K562 (cell line): ENCODE data around the gene CD4. TPM values are rescaled to one million over a fixed set of nuclear protein-coding genes. Genes with fewer than 3 reads are reported as not detected.

Source experiments
- HDAC2 ChIP-seq: fragments of 450-650 bp; IDR thresholded peaks from 2 replicates; pipeline ENCODE4 v1.6.1; 2016; ENCODE audit warnings: mild to moderate bottlenecking
- LCOR ChIP-seq: sonication (generic); formaldehyde crosslinking; IDR thresholded peaks from 2 replicates; pipeline ENCODE4 v1.8.0; 2022; ENCODE audit warnings: mild to moderate bottlenecking, missing genetic modification reagents
- MXI1 ChIP-seq: IDR thresholded peaks from 2 replicates; pipeline ENCODE4 v1.6.1; 2011; ENCODE audit warnings: low read depth, mild to moderate bottlenecking, improper control_type of control experiment, low read length
- TEAD4 ChIP-seq, 2 experiments: sonication (generic) in 1 of 2; formaldehyde crosslinking in 1 of 2; IDR thresholded peaks; 2 replicates each; pipeline versions ENCODE4 v1.6.1 to v1.8.0; 2012 to 2022; ENCODE audit warnings: borderline replicate concordance in 1 of 2, inconsistent platforms in 1 of 2, low read length in 1 of 2, mild to moderate bottlenecking in 1 of 2, missing genetic modification reagents in 1 of 2
- YY1 ChIP-seq, 3 experiments: IDR thresholded peaks; 2 replicates each; pipeline ENCODE4 v1.6.1; 2011; ENCODE audit warnings: low read length in 2 of 3, mild to moderate bottlenecking in 2 of 3, moderate library complexity in 2 of 3, borderline replicate concordance in 1 of 3, control low read depth in 1 of 3, low read depth in 1 of 3; ENCODE audit not compliant: insufficient read depth in 3 of 3, insufficient replicate concordance in 2 of 3, control insufficient read depth in 1 of 3, insufficient read length in 1 of 3; ENCODE audit errors: extremely low read depth in 1 of 3
- polyA plus RNA-seq, 8 experiments: library from polyadenylated mRNA; depleted of rRNA in 4 of 8; stranded (reverse) in 5 of 8; unstranded in 3 of 8; fragments of >200 nt; fragmentation: Nextera tagmentation in 2 of 8; fragmentation: Illumina TruSeq in 1 of 8; extraction: Ambion mirVana in 2 of 8; extraction: Trizol in 1 of 8; gene quantifications; 2 replicates each; pipeline versions ENCODE4 v1.2.1 to v1.2.3, GENCODE V29; 2011 to 2014; ENCODE audit warnings: inconsistent platforms in 1 of 8, missing spikeins in 1 of 8
- total RNA-seq, 7 experiments: library from RNA; depleted of rRNA in 6 of 7; stranded (reverse); fragments of >200 nt in 6 of 7; fragmentation: Illumina TruSeq in 2 of 7; extraction: Trizol in 2 of 7; gene quantifications; 2 replicates each; pipeline versions ENCODE4 v1.2.1 to v1.2.3, GENCODE V29; 2011 to 2021; ENCODE audit warnings: low replicate concordance in 1 of 7
- TF ChIP-seq, protein P1 (sequence below): sonication (generic); formaldehyde crosslinking; IDR thresholded peaks from 2 replicates; pipeline ENCODE4 v1.8.0; 2023; ENCODE audit warnings: missing genetic modification reagents, mild to moderate bottlenecking, borderline replicate concordance
- TF ChIP-seq, protein P2 (sequence below): sonication (generic); formaldehyde crosslinking; IDR thresholded peaks from 2 replicates; pipeline ENCODE4 v1.8.0; 2023; ENCODE audit warnings: mild to moderate bottlenecking, missing genetic modification reagents
- TF ChIP-seq, protein P3 (sequence below), 2 experiments: IDR thresholded peaks in 1 of 2; conservative IDR thresholded peaks in 1 of 2; 2 replicates each; pipeline ENCODE4 v1.6.1; 2016; ENCODE audit warnings: low read depth in 2 of 2, mild to moderate bottlenecking in 1 of 2, missing compliant biosample characterization in 1 of 2, missing genetic modification characterization in 1 of 2, moderate library complexity in 1 of 2

The CD4 gene
- total and polyA plus RNA-seq, 9 of the 15 experiments (the other 6 are each of a cell fraction or from before 2014, with no cell fraction given): 0.06 to 0.27 (median 0.09) TPM; not detected in 5

DNA sequence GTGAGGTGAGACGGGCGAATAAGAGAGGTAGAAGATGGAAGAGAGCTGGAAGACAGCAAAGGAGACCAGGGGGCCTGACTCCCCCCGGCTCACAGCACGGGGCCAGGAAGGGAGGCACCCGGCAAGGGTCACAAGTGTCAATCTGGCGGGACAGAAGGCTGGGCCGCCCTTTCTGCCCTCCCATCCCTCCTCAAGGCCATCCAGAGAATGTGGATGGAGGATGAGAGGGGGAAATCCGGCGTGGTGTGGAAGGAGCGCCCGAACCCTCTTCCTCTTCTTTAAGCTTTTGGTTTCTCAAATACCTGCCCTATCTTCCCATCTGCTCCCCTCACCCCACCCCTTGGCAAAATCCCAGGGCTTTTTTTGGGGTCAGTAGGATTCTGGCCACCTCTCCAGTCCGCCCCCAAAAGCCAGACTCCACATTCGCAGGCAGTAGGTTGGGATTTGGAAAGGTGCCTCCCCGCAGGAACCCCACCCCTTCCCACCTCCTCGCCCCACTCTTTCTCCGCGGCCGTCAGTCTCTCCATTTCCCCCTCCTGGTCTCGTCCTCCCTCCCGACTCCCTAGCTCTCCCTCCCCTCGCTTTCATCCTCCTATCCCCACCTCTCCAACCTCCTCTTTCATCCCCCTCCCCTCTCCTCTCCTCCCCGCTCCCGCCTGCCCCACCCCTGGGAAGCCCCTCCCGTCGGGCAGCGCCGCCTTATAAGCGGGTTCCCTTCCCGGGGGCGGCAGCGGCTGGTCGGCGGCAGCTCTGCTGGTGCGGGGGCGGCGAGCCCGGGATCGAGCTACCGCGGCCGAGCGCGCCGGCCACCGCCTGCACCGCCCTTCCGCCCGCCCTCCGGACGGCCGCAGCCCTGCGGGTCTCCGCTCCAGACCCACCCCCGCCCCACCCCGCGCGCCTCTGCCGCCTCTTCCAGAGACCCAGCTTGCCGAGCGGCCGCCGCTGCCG is 23.4 kb upstream of the CD4 start, which contains the start of gene PTMS (continued):
- peak in 2 of 3 experiments; percentile 11 to 37 for TF ChIP-seq YY1 (IDR thresholded peaks at IDR 0.05; ENCODE audit: borderline replicate concordance in 1 of 3, control insufficient read depth in 1 of 3, extremely low read depth in 1 of 3, insufficient read depth in 3 of 3, insufficient read length in 1 of 3, insufficient replicate concordance in 2 of 3, low read depth in 1 of 3, low read length in 2 of 3)
- TF ChIP-seq TEAD4 (IDR thresholded peaks at IDR 0.05; ENCODE audit: low read length): no peak
- TF ChIP-seq TEAD4 (CRISPR knock-in tag; IDR thresholded peaks at IDR 0.05; ENCODE audit: borderline replicate concordance): no peak
- no peak for TF ChIP-seq LCOR (CRISPR knock-in tag)
- TF ChIP-seq, protein P1, sequence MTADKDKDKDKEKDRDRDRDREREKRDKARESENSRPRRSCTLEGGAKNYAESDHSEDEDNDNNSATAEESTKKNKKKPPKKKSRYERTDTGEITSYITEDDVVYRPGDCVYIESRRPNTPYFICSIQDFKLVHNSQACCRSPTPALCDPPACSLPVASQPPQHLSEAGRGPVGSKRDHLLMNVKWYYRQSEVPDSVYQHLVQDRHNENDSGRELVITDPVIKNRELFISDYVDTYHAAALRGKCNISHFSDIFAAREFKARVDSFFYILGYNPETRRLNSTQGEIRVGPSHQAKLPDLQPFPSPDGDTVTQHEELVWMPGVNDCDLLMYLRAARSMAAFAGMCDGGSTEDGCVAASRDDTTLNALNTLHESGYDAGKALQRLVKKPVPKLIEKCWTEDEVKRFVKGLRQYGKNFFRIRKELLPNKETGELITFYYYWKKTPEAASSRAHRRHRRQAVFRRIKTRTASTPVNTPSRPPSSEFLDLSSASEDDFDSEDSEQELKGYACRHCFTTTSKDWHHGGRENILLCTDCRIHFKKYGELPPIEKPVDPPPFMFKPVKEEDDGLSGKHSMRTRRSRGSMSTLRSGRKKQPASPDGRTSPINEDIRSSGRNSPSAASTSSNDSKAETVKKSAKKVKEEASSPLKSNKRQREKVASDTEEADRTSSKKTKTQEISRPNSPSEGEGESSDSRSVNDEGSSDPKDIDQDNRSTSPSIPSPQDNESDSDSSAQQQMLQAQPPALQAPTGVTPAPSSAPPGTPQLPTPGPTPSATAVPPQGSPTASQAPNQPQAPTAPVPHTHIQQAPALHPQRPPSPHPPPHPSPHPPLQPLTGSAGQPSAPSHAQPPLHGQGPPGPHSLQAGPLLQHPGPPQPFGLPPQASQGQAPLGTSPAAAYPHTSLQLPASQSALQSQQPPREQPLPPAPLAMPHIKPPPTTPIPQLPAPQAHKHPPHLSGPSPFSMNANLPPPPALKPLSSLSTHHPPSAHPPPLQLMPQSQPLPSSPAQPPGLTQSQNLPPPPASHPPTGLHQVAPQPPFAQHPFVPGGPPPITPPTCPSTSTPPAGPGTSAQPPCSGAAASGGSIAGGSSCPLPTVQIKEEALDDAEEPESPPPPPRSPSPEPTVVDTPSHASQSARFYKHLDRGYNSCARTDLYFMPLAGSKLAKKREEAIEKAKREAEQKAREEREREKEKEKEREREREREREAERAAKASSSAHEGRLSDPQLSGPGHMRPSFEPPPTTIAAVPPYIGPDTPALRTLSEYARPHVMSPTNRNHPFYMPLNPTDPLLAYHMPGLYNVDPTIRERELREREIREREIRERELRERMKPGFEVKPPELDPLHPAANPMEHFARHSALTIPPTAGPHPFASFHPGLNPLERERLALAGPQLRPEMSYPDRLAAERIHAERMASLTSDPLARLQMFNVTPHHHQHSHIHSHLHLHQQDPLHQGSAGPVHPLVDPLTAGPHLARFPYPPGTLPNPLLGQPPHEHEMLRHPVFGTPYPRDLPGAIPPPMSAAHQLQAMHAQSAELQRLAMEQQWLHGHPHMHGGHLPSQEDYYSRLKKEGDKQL (CRISPR knock-in tag): no peak
- TF ChIP-seq, protein P2, sequence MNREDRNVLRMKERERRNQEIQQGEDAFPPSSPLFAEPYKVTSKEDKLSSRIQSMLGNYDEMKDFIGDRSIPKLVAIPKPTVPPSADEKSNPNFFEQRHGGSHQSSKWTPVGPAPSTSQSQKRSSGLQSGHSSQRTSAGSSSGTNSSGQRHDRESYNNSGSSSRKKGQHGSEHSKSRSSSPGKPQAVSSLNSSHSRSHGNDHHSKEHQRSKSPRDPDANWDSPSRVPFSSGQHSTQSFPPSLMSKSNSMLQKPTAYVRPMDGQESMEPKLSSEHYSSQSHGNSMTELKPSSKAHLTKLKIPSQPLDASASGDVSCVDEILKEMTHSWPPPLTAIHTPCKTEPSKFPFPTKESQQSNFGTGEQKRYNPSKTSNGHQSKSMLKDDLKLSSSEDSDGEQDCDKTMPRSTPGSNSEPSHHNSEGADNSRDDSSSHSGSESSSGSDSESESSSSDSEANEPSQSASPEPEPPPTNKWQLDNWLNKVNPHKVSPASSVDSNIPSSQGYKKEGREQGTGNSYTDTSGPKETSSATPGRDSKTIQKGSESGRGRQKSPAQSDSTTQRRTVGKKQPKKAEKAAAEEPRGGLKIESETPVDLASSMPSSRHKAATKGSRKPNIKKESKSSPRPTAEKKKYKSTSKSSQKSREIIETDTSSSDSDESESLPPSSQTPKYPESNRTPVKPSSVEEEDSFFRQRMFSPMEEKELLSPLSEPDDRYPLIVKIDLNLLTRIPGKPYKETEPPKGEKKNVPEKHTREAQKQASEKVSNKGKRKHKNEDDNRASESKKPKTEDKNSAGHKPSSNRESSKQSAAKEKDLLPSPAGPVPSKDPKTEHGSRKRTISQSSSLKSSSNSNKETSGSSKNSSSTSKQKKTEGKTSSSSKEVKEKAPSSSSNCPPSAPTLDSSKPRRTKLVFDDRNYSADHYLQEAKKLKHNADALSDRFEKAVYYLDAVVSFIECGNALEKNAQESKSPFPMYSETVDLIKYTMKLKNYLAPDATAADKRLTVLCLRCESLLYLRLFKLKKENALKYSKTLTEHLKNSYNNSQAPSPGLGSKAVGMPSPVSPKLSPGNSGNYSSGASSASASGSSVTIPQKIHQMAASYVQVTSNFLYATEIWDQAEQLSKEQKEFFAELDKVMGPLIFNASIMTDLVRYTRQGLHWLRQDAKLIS (CRISPR knock-in tag): no peak
- TF ChIP-seq HDAC2: 0 out of 2 replicates have a peak, but pooled peaks have one; percentile 10
- TF ChIP-seq, protein P3, sequence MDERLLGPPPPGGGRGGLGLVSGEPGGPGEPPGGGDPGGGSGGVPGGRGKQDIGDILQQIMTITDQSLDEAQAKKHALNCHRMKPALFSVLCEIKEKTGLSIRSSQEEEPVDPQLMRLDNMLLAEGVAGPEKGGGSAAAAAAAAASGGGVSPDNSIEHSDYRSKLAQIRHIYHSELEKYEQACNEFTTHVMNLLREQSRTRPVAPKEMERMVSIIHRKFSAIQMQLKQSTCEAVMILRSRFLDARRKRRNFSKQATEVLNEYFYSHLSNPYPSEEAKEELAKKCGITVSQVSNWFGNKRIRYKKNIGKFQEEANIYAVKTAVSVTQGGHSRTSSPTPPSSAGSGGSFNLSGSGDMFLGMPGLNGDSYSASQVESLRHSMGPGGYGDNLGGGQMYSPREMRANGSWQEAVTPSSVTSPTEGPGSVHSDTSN (CRISPR knock-in tag; IDR thresholded peaks at IDR 0.05; ENCODE audit: low read depth): no peak
- TF ChIP-seq, protein P3 (tag; conservative IDR thresholded peaks at IDR 0.05; ENCODE audit: low read depth): no peak
- no peak for TF ChIP-seq MXI1
